ENCODE measurements around the gene TMEM192.
"Not testable (repeated sequence)": the region's sequence is repeated elsewhere in the genome, so short reads cannot be mapped to it uniquely, and the experiment has no call there.

TMEM192 gene

DNA sequence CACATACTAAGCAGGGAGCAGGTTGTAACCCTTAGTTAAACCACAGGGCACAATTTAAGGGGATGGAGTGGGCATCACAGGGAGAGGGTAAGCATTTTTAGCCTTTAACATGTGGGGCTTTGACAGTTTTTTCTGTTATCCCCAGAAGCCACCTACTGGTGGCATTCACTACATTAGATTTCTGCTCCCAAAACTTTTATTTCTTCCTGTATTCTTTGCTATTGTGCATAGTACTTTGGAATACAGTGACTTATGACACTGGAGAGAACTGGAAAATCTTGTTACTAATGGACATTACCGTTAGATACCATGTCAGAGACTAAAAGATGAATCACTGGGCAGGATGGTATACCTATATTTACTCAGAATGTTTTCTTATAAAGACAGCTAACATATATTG lies 51.7 kb downstream of the TMEM192 start:
- TF ChIP-seq ZNF274 (IDR thresholded peaks at IDR 0.05; ENCODE audit: low read depth, low read length), result no peak
- H3K4me3 ChIP-seq (ENCODE audit: low read length), result no peak overlapping the region

DNA sequence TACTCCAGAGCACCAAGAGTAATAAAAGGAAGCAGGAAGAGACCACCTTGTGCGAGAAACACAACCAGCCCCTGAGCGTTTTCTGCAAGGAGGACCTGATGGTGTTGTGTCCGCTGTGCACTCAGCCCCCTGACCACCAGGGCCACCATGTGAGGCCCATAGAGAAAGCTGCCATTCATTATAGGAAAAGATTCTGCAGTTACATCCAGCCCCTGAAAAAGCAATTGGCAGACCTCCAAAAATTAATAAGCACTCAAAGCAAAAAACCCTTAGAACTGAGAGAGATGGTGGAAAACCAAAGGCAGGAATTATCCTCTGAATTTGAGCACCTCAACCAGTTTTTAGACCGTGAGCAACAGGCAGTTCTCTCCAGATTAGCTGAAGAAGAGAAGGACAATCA lies 53.3 kb downstream of the TMEM192 start:
- no peak overlapping the region for H3K4me3 ChIP-seq (ENCODE audit: low read length)
- TF ChIP-seq ZNF274 (IDR thresholded peaks at IDR 0.05; ENCODE audit: low read depth, low read length), result no peak

DNA sequence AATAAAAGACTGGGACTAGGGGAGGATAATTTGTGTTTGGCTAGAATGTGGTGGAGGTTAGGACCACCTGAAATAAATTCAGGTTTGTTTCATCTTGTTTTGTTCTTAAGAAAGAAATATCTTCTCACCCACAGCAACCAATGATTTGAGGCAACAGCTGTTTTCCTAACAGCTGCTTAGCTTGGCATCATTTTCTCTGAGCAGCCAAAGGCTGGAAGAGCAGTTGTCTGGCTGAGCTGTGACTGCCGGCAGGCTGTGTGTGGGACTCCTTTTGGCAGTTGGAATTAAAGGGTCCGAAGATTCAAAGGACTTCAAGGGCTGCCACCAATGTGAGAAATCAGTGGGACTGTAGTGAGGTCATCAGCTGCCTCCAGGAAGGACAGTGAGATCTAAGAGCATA lies 54.0 kb downstream of the TMEM192 start:
- TF ChIP-seq ZNF274 (IDR thresholded peaks at IDR 0.05; ENCODE audit: low read depth, low read length), result no peak
- no peak overlapping the region for H3K4me3 ChIP-seq (ENCODE audit: low read length)

- no peak for TF ChIP-seq ZNF274 (IDR thresholded peaks at IDR 0.05; ENCODE audit: low read depth, low read length)
- no peak overlapping the region for H3K4me3 ChIP-seq (ENCODE audit: low read length)
Observed at GRCh38 chr4:165055601-165056000, 57.1 kb downstream of the TMEM192 start.

- no peak for TF ChIP-seq ZNF274 (IDR thresholded peaks at IDR 0.05; ENCODE audit: low read depth, low read length)
Observed at GRCh38 chr4:165053645-165054044, 59.0 kb downstream of the TMEM192 start, which contains the start of gene TRIM75. Gene TRIM75, plus strand, starts transcription at chr4:165053866. Its CDS starts 5,282 bp downstream, at chr4:165059148.

DNA sequence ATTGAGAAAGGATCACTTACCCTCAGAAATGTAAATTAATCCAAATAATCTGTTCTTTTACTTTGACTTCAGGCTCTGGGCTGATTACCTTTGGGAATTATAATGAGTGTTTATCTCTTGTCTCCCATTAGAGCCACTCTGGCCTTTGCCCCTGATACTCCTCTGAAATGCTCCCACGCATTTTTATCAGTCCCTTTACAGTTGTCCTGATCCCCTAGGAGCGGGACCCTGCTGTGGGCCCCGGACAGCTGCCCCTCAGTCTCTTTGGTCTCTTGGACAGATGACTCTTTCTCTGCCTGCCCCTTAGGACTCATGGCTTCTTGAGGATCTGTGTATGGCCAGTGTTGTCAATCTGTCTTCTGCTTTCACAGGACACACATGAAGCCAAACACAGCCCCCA lies 60.0 kb downstream of the TMEM192 start:
- no peak for TF ChIP-seq ZNF274 (IDR thresholded peaks at IDR 0.05; ENCODE audit: low read depth, low read length)
- H3K4me3 ChIP-seq (ENCODE audit: low read length), result no peak overlapping the region

More at GRCh38 chr4:165053645-165054044, 59.0 kb downstream of the TMEM192 start, which contains the start of gene TRIM75:
- no peak within 1 kb of the TSS for H3K4me3 ChIP-seq (ENCODE audit: low read length)

- TF ChIP-seq ZNF274 (IDR thresholded peaks at IDR 0.05; ENCODE audit: low read depth, low read length), result no peak
- H3K4me3 ChIP-seq (ENCODE audit: low read length), result no peak overlapping the region
Observed at GRCh38 chr4:165048170-165048569, 64.5 kb downstream of the TMEM192 start.

DNA sequence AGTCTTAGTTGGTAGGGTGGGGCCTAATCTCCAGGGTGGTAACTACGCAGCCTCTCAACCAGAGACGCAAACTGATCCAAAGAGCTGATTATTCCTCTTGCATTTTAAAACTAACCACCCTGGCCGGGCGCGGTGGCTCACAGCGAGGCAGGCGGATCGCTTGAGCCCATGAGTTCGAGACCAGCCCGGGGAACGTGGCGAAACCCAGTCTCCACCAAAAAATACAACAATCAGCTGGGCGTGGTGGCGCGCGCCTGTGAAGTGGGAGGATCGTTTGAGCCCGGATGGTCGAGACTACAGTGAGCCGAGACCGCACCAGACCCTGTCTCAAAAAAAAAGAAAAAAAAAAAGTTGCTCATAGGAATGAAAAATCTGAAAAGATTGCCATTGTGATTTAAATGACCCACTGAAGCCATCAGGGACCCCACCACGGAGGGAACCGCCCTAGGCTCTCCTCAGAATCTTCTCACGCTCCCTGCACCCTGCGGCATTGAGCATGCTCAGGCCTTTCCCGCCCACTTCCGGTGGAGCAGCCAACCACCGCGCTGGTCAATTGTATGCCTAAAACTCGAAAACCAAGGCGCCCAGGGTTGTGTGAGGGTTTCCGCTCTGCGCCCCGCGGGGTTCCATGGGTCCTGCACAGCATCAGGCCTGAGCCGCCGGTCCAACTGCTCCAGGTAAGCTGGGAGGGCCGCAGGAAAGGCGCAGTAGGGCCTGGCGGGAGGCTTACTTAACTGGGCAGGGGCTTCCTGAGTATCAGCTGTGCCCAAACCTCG lies 81.0 kb downstream of the TMEM192 start, which contains the start of gene TRIM60:
Gene TRIM60, plus strand, starts transcription at position 564 of the 776 bp plus-strand sequence. CDS start 8,074 bp downstream, outside the sequence.
- TF ChIP-seq ZNF274 (IDR thresholded peaks at IDR 0.05; ENCODE audit: low read depth, low read length), result no peak

DNA sequence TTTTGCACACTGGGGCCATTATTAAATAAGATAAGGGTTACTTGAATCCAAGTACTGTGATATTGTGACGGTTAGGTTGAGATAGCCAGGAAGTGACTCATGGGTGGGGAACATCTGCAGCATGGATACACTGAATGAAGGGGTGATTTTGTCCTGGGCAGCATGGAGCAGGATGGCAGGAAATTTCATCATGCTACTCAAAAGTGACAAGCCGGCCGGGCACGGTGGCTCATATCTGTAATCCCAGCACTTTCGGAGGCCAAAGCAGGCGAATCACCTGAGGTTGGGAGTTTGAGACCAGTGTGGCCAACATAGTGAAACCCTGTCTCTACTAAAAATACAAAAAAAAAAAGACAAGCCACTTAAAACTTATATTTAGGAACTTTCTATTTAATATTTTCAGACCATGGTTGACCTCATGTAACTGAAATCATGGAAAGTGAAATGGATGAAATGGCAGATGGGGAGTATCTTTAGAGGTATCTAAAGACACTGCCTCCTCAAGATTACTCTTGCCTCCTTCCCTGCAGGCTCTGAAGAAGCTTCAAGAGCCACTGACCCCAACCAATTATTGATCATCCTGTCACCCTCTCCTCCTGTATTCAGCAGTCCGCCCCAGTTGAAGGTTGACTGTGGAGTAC lies 84.8 kb downstream of the TMEM192 start:
- TF ChIP-seq ZNF274 (IDR thresholded peaks at IDR 0.05; ENCODE audit: low read depth, low read length), result no peak
- no peak overlapping the region for H3K4me3 ChIP-seq (ENCODE audit: low read length)

More for the DNA sequence above, 81.0 kb downstream of the TMEM192 start, which contains the start of gene TRIM60:
- H3K4me3 ChIP-seq (ENCODE audit: low read length), result no peak within 1 kb of the TSS

- not testable (repeated sequence) for H3K4me3 ChIP-seq (ENCODE audit: low read length)
Observed at GRCh38 chr4:165025782-165026181, 86.9 kb downstream of the TMEM192 start.
